ENCODE measurements around the gene SASH1.

The SASH1 gene

DNA sequence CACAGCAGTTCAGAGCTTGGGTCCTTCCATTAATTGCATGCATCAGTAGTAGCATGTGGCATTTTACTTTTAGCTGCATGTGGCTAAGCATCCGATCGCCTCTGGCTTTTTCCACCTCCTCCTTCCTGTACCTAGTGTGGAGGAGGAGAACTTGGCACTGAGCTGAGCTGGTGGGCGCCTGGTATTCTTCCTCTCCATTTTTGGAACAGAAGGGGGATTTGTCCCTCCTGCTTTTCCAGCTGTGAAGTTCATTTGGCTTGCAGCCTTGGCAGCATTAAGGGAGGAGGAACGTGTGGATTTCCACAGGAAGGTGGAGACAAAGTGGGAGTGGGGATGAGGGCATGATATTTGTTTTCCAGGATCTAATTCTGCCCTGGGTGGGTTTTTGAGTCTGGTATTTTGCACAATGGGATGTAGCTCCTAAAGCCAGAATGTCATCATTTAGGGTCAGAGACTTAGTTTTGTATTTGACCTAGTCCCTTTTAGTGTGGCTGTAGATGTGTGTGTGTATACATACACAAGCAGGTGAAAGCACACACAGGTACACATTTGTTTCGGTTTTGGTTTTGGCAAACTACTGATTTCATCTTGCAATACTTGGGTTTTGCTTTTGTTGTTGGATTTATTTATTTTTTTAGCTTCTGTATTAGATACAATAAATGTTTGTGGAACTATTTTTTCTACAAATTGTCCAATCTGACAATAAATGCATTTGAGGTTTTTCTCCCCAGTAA, 90.0 kb downstream of the SASH1 start:
- DNase-seq (ENCODE audit: low read depth), result no peak

GRCh38 chr6:148435386-148435785, 92.7 kb downstream of the SASH1 start:
- DNase-seq (ENCODE audit: low read depth), result peak; percentile 34

GRCh38 chr6:148436466-148436865, 93.8 kb downstream of the SASH1 start:
- DNase-seq (ENCODE audit: low read depth), result no peak

GRCh38 chr6:148438632-148439031, 96.0 kb downstream of the SASH1 start:
- no peak for DNase-seq (ENCODE audit: low read depth)

DNA sequence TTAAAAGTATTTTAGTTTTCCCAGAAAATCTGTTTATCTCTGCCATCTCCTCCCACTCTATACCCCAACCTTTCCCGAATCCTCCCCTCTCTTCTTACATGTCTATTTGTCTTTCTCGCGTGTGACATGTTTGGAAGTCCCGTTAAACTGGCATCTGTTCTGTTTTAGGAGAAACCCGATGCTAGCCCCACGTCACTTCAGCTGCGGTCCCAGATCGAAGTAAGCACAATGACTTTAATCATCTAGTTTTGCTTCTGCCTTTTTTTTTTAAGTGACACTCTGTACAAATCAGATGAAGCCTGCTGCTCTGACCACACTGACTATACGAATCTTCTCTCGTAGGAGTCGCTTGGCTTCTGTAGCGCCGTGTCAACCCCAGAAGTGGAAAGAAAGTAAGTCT, 97.4 kb downstream of the SASH1 start:
- no peak for DNase-seq (ENCODE audit: low read depth)

GRCh38 chr6:148440877-148441453, 98.3 kb downstream of the SASH1 start:
- no peak for DNase-seq (ENCODE audit: low read depth)

GRCh38 chr6:148441454-148441911, 98.8 kb downstream of the SASH1 start:
- no peak for DNase-seq (ENCODE audit: low read depth)

DNA sequence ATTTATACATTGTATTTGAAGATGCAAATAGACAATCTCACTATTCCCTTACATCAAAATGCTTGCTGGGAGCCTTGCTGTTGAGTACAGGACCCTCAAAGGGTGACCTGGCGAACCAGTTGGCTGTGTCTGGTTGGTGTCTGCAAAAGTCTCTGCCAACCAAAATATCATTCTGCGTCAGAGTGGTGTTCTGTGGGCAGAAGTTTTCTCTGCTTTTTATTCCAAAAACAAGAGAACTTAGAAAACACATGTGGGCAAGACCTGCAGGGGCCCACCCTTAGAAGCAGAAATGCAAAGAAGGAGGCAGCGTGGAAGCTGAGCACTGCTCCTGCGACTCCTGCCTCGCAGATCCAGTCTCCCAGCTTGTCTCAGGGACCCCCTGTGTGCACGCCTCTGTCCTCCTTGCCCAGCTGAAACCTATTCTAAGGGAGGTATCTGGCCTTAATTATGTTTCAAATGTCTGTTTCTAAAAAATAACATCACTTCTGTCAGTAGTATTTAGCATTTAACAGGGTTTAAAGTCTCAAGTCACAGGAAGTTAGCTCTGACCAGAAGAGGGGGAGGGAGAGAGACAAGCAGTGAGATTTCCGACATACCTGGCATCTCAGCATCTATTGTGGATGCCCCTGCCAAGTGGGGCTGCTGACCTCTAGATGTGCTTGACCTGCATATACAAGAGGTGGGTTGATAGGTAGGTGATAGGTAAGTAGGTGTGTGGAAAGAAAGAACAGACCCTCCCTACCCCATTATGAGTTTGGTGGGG, 101.3 kb downstream of the SASH1 start:
- DNase-seq (ENCODE audit: low read depth), result no peak

DNA sequence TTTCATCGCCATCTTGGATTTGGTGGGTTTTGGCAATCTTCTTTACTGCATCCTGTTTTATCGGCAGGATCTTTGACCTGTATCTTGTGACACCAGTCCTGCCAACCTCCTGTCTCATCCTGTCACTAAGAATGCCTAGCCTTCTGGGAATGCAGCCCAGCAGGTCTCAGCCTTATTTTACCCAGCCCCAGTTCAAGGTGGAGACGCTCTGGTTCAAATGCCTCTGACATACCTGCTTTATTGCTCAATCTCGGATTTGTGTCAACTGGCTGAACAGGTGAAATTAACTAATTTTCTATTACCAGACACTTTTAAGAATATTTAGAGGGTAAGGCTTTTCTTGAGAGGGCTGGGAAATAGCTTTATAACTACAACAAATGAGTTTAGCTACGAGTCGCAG, 102.5 kb downstream of the SASH1 start:
- no peak for DNase-seq (ENCODE audit: low read depth)

DNA sequence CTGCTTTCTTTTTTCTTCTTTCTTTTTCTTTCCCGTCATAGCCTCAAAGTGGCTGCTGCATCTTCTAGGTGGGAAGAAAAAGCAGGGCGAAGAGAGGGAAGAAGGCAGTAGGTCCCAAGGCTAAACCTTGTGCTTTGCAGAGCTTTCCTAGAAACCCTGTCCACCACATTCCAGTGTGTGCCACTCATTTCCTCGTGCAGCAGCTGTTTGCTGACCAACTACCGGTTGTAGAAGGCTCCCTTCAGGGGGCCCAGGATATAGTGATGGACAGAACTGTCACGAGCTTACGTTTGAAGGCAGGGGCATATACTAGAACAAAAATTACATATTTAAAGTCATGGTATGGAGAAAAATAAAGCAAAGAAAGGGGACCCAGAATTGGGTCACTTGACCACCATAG, 103.0 kb downstream of the SASH1 start:
- DNase-seq (ENCODE audit: low read depth), result no peak

- no peak for DNase-seq (ENCODE audit: low read depth)
Observed at GRCh38 chr6:148446681-148447080, 104.0 kb downstream of the SASH1 start.

- no peak for DNase-seq (ENCODE audit: low read depth)
Observed at GRCh38 chr6:148447521-148448230, 105.0 kb downstream of the SASH1 start.

DNA sequence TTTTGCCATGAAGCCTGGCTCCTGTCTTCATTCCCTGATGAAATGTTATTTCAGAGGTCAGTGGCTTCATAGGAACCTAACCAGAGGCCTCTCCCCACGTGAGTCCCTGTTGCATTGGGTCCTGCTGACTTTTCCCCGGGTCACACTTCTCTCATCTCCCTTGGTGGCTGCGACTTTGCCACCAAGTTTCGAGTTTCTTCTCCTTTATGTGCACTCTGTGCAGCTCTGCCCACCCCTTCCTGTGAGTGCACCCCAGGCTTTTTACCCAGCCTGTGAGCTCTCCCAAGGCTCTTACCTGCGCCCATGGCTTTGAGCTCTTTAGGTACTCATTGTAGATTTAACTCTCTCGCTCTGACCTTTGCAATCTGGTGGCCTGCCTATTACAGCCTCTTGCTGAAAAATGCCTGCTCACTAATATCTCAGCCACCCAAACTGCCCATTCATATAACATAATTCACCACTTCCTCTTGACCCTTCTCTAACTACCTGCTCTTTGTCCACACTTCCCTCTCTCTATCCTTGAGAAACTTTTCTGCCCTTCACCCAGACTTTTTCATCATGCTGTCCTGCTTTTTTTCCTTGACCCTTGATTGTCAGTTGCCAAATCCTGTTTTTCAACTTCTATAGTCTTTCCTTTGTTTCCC, 105.9 kb downstream of the SASH1 start:
- no peak for DNase-seq (ENCODE audit: low read depth)

GRCh38 chr6:148450866-148451265, 108.2 kb downstream of the SASH1 start:
- DNase-seq (ENCODE audit: low read depth), result no peak

GRCh38 chr6:148451690-148452089, 109.1 kb downstream of the SASH1 start:
- no peak for DNase-seq (ENCODE audit: low read depth)

DNA sequence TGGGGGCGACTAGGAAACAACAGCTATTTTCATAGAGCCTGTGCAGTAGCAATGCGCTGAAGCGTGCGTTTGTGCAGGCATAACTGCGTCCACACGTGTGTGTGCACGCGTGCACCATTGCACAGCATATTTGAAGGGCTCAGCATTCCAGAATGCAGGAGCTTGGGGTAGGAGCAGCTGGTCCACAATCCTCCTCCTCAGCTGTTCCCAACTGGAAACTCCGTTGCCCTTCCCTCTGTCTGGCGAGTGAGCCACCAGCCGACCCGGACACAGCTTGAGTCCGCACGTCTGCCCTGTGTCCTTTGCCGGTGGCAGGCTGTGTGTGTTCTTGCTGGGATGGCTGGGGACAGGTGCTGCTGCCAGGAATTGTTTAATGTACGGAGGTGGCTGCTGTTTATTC, 110.2 kb downstream of the SASH1 start:
- DNase-seq (ENCODE audit: low read depth), result no peak

GRCh38 chr6:148453906-148454305, 111.3 kb downstream of the SASH1 start:
- no peak for DNase-seq (ENCODE audit: low read depth)

DNA sequence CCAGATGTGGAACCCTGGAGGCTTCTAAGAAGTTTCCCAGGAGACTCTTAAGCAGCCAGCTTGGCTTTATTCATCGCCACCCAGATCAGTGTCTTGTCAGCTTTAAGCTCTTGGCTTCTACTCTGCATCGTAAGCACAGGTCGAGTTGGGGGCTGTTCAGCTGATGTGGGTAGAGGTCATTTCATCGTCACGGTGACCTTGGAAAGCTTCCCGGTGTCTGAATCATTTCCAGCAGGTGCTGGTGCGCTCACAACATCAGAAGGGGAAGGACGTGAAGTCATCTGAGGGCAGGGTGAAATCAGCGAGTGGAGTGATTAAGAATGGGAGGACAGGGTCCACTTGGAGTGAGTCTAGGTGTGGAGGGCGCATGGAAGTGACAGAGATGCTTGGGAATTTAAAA, 112.6 kb downstream of the SASH1 start:
- no peak for DNase-seq (ENCODE audit: low read depth)

DNA sequence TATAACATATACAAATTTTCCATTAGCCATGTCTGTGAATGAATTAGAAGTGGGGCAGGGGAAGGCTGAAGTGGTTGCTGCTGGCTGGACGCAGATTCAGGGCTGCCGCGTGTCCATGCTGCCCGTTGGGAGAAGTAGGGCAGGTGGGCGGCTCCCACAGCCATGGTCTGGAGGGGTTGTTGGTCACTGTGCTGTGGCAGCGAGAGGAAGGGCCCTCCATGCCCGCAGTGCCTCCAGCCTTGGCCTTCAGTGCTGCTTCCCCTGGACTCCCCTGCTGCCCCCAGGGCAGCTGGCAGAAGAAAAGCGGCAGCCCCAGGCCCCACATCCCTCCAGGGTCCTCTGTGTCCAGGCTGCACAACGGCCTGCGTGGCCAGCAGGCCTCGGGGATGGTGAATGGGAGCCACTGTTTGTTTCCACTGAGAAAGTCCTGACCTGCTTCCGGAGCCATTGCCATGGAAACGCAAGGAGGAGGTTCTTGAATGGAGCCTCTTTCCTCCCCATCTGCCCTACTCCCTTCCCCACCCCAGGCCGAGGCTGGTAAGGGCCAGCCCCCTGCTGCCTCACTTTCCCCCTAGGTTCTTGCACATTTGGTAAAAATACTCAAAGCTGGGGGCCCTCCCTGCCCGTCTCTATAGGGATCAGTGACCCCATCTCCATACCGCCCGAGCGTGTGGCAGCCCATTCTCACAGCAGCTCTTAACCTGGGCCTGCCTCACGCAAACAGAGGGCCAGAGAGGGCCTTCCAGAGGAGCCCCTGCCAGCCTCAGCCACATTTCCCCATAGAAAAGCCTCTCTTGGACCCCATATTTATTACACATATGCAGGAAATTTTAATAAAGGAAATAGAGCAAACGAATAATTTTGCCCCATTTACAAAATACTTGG, 113.3 kb downstream of the SASH1 start:
- no peak for DNase-seq (ENCODE audit: low read depth)

DNA sequence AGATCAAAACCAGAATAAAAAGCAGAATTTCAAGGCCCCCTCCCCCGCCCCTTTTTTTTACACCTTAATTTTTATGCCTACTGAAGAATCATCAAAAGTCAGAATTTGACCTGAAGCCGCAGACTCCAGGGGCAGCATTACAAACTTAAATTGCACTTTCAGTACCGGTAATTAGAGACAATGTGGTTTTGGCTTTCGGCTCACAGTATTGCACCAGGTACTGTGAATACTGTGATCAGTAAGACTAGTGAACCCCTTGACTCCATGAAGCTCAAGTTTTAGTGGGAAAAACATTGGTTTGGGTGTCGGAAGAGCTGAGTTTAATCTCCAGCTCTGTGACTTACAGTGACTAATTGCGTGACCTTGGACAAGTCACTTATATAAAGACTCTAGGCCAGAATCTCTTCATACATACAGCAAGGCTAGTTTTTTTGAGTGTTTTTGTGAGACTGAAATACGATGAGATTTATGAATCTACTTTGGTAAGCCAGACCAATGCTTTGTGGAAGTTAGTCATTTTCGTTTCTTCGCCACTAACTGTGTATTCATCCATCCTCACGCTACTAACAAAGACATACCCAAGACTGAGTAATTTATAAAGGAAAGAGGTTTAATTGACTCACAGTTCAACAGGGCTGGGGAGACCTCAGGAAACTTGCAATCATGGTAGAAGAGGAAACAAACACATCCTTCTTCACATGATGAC, 114.7 kb downstream of the SASH1 start:
- no peak for DNase-seq (ENCODE audit: low read depth)

DNA sequence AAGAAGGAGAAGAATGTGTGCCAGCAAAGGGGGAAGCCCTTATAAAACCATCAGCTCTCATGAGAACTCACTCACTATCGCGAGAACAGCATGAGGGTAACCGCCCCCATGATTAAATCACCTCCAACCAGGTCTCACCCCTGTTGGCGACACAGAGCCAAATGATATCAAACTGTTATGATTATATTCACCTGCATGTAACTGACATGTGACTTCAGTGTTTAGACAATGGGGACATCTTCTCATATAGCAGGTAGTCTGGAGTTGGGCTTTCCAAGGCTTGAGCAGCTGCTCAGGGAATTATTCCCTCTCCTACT, 115.2 kb downstream of the SASH1 start:
- no peak for DNase-seq (ENCODE audit: low read depth)

Measured in non-pigmented ciliary epithelial cell (primary cell).